DOHH2 (cell line): ENCODE measurements around the gene MCC.

Source experiments
- H3F3A ChIP-seq: fragments of 200-600 bp; sonication (generic), shearing (Covaris generic); 2 replicates; pipeline ENCODE4 v1.6.0; 2016; ENCODE audit warnings: antibody characterized with exemption, mild to moderate bottlenecking; ENCODE audit not compliant: control insufficient read depth, insufficient read depth
- H3K27ac ChIP-seq: fragments of 200-600 bp; sonication (generic); 2 replicates; pipeline ENCODE4 v1.5.1; 2014; ENCODE audit warnings: low read depth, mild to moderate bottlenecking, low read length, moderate library complexity
- H3K27me3 ChIP-seq: fragments of 200-600 bp; sonication (generic); 2 replicates; pipeline ENCODE4 v1.6.1; 2014; ENCODE audit warnings: mild to moderate bottlenecking, low read length, mixed read lengths; ENCODE audit not compliant: control insufficient read depth
- H3K36me3 ChIP-seq: fragments of 200-600 bp; sonication (generic); 2 replicates; pipeline ENCODE4 v1.6.1; 2014; ENCODE audit warnings: mild to moderate bottlenecking, low read length, moderate library complexity, mixed read lengths; ENCODE audit not compliant: control insufficient read depth
- H3K4me1 ChIP-seq: fragments of 200-600 bp; sonication (generic); 2 replicates; pipeline ENCODE4 v1.6.1; 2014; ENCODE audit warnings: mild to moderate bottlenecking, low read length, mixed read lengths; ENCODE audit not compliant: control insufficient read depth
- H3K4me2 ChIP-seq: fragments of 200-600 bp; sonication (generic); 2 replicates; pipeline ENCODE4 v1.6.0; 2014; ENCODE audit warnings: mild to moderate bottlenecking, low read length, moderate library complexity
- H3K4me3 ChIP-seq: fragments of 200-600 bp; sonication (generic); 2 replicates; pipeline ENCODE4 v1.5.1; 2014; ENCODE audit warnings: mild to moderate bottlenecking, low read length, mixed read lengths
- H3K79me2 ChIP-seq: fragments of 200-600 bp; sonication (generic); 2 replicates; pipeline ENCODE4 v1.6.1; 2014; ENCODE audit warnings: mild to moderate bottlenecking, low read length, mixed read lengths; ENCODE audit not compliant: control insufficient read depth
- H3K9me2 ChIP-seq: fragments of 200-600 bp; sonication (generic); replicated peaks from 2 replicates; pipeline ENCODE4 v1.6.1; 2014; ENCODE audit warnings: mild to moderate bottlenecking, low read length, mixed read lengths; ENCODE audit not compliant: control insufficient read depth
- H3K9me3 ChIP-seq: fragments of 200-600 bp; sonication (generic); 2 replicates; pipeline ENCODE4 v1.6.1; 2014; ENCODE audit warnings: antibody characterized with exemption, low read length, mixed read lengths; ENCODE audit not compliant: control insufficient read depth, insufficient read depth
- H4K20me1 ChIP-seq: fragments of 200-600 bp; sonication (generic); 2 replicates; pipeline ENCODE4 v1.6.0; 2014; ENCODE audit warnings: low read depth, mild to moderate bottlenecking, antibody characterized with exemption, low read length, moderate library complexity; ENCODE audit not compliant: control insufficient read depth, insufficient read depth
- EZH2phosphoT487 ChIP-seq: fragments of 200-600 bp; sonication (generic); IDR thresholded peaks from 2 replicates; pipeline ENCODE4 v1.6.1; 2017; ENCODE audit warnings: borderline replicate concordance, mild to moderate bottlenecking, antibody characterized with exemption, low read length, moderate library complexity, mixed read lengths
- TF ChIP-seq, protein P1 (sequence below): fragments of 200-600 bp; sonication (generic); IDR thresholded peaks from one replicate; pipeline ENCODE4 v1.5.1; 2014; ENCODE audit warnings: antibody characterized with exemption, mild to moderate bottlenecking, low read depth, low read length; ENCODE audit not compliant: poor library complexity, severe bottlenecking

Gene MCC

DNA sequence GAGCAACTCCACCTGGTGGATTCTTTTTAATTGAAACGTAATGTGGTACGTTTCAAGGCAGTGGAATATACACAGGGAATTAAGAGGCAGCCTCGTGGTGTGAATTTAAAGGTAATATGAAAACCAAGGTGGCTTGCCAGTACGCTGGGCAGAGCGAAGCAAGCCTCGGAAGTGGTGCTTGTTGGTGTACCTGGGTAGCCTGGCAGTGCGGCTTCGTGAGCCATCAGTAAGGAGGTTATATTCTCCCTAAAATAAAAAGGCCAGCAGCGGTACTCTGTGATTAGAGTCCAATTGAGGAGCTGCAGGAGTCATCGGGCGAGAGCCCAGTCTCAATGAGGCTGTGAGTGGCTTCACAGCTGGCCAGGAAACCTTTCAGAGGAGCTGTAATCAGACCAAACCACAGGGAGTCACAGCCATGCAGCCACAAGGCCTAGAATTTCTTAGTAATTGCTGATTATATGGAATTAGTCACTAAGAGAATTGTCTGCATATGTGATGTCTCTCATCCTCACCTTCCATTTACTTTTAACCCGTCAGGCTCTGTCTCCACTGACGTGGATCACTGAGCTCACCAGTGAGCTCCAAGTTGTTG lies 454.0 kb downstream of the MCC start:
- no peak overlapping the region for H3K4me3 ChIP-seq
- H3K27me3 ChIP-seq = no peaks in the 10 kb centered on the region
- H4K20me1 ChIP-seq = no peaks in the 10 kb centered on the region
- H3K9me2 ChIP-seq = no peaks in the 10 kb centered on the region
- H3K4me2 ChIP-seq = no peak overlapping the region
- H3K9me3 ChIP-seq = no peaks in the 10 kb centered on the region
- TF ChIP-seq, protein P1, sequence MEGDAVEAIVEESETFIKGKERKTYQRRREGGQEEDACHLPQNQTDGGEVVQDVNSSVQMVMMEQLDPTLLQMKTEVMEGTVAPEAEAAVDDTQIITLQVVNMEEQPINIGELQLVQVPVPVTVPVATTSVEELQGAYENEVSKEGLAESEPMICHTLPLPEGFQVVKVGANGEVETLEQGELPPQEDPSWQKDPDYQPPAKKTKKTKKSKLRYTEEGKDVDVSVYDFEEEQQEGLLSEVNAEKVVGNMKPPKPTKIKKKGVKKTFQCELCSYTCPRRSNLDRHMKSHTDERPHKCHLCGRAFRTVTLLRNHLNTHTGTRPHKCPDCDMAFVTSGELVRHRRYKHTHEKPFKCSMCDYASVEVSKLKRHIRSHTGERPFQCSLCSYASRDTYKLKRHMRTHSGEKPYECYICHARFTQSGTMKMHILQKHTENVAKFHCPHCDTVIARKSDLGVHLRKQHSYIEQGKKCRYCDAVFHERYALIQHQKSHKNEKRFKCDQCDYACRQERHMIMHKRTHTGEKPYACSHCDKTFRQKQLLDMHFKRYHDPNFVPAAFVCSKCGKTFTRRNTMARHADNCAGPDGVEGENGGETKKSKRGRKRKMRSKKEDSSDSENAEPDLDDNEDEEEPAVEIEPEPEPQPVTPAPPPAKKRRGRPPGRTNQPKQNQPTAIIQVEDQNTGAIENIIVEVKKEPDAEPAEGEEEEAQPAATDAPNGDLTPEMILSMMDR = no peak
- TF ChIP-seq EZH2phosphoT487 = no peak
- no peaks in the 10 kb centered on the region for H3K36me3 ChIP-seq
- no peak overlapping the region for H3K27ac ChIP-seq
- no peaks in the 10 kb centered on the region for H3K4me1 ChIP-seq
- H3F3A ChIP-seq = no peaks in the 10 kb centered on the region
- no peaks in the 10 kb centered on the region for H3K79me2 ChIP-seq

DNA sequence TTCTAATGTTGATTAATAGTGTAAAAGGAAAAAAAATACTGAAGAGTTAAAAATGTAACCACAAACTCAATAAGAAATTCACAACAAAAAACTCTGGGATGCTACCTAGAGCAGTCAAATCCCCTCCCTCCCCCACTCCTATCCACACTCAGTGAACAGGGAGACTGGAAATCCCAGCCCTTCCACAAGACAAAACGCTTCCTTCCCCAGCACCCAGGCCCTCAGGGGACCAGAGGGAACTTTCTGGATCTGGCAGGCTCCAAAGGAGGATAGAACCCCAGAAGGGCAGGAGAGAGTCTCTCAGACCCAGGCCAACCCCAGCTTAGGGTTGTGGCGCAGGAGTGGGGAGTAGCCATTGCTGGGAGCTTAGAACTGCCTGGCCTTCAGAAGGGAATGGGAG lies 456.7 kb downstream of the MCC start:
- no peaks in the 10 kb centered on the region for H3K27me3 ChIP-seq
- TF ChIP-seq, protein P1 = no peak
- no peak for TF ChIP-seq EZH2phosphoT487
- H3K4me1 ChIP-seq = no peaks in the 10 kb centered on the region
- no peaks in the 10 kb centered on the region for H3K36me3 ChIP-seq
- H3K27ac ChIP-seq = no peak overlapping the region
- no peak overlapping the region for H3K4me3 ChIP-seq
- H3K4me2 ChIP-seq = no peak overlapping the region
- H3K9me2 ChIP-seq = no peaks in the 10 kb centered on the region
- H4K20me1 ChIP-seq = no peaks in the 10 kb centered on the region
- H3K9me3 ChIP-seq = no peaks in the 10 kb centered on the region
- no peaks in the 10 kb centered on the region for H3K79me2 ChIP-seq
- no peaks in the 10 kb centered on the region for H3F3A ChIP-seq

DNA sequence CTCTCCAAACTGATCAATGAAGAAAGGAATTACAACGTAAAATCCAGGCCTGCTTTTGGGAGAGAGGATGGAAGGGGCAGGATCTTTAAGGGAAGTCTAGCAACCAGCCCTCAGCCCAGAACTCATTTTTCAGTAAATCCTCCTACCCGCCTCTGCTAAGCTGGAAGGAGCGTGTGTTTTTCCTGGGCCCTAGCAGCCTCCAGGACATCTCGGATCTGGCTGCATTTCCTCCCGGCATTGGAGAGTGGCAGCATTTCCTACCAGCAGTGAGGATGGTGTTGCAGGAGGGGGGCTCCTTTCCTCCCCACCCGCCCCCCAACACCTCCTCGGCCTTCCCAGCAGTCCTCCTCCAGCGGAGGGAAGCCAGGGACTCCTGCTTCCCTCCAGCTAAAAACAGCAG lies 457.1 kb downstream of the MCC start:
- H3K9me2 ChIP-seq = no peaks in the 10 kb centered on the region
- TF ChIP-seq, protein P1 = no peak
- no peak for TF ChIP-seq EZH2phosphoT487
- H3K4me1 ChIP-seq = no peaks in the 10 kb centered on the region
- no peaks in the 10 kb centered on the region for H4K20me1 ChIP-seq
- H3K9me3 ChIP-seq = no peaks in the 10 kb centered on the region
- no peaks in the 10 kb centered on the region for H3F3A ChIP-seq
- no peak overlapping the region for H3K27ac ChIP-seq
- H3K4me3 ChIP-seq = no peak overlapping the region
- H3K79me2 ChIP-seq = no peaks in the 10 kb centered on the region
- H3K4me2 ChIP-seq = no peak overlapping the region
- H3K27me3 ChIP-seq = no peaks in the 10 kb centered on the region
- no peaks in the 10 kb centered on the region for H3K36me3 ChIP-seq
